HEK293 (cell line): ENCODE measurements around the gene TAP2.

Experiments
- CTCF ChIA-PET: fragments of 350-600 bp; formaldehyde crosslinking; extraction: SDS; loops from one replicate; lab custom pipeline; 2021; ENCODE audit warnings: antibody characterized with exemption; lab: Yijun Ruan, JAX
- POLR2A ChIA-PET: fragments of 300-600 bp; formaldehyde crosslinking; extraction: SDS; loops from one replicate; lab custom pipeline; 2020; ENCODE audit warnings: antibody characterized with exemption, inconsistent platforms; lab: Yijun Ruan, JAX
- H3K27ac ChIP-seq: fragments of 200-500 bp; sonication (Bioruptor generic); 2 replicates; pipeline ENCODE4 v1.5.1; 2014; ENCODE audit warnings: low read depth, low read length, control low read depth, inconsistent platforms; ENCODE audit errors: extremely low read depth
- H3K36me3 ChIP-seq, 2 experiments: fragments of 200-500 bp in 1 of 2; sonication (Bioruptor generic) in 1 of 2; 1 replicate in 1 of 2; 2 replicates in 1 of 2; pipeline ENCODE4 v1.5.1; 2014 to 2017; ENCODE audit warnings: inconsistent platforms in 2 of 2, low read length in 2 of 2; ENCODE audit not compliant: control insufficient read depth in 2 of 2, insufficient read depth in 1 of 2
- H3K4me1 ChIP-seq: fragments of 200-500 bp; sonication (Bioruptor generic); 2 replicates; pipeline ENCODE4 v1.5.1; 2014; ENCODE audit warnings: mild to moderate bottlenecking, low read length, inconsistent platforms; ENCODE audit not compliant: control insufficient read depth, insufficient read depth
- H3K4me3 ChIP-seq: 2 replicates; pipeline ENCODE4 v1.5.1; 2011; ENCODE audit warnings: low read depth, mild to moderate bottlenecking, control low read depth, low read length, moderate library complexity
- H3K9me3 ChIP-seq: fragments of 200-500 bp; sonication (Bioruptor generic); 2 replicates; pipeline ENCODE4 v1.5.1; 2014; ENCODE audit warnings: low read depth, low read length, inconsistent platforms; ENCODE audit not compliant: control insufficient read depth, insufficient read depth
- PRDM1 ChIP-seq: fragments of 450-650 bp; formaldehyde crosslinking; IDR thresholded peaks from 2 replicates; pipeline ENCODE4; 2016; ENCODE audit warnings: missing biosample characterization, missing genetic modification characterization
- SCRT2 ChIP-seq: fragments of 450-650 bp; formaldehyde crosslinking; IDR thresholded peaks from 2 replicates; pipeline ENCODE4 v1.5.1; 2016; ENCODE audit warnings: missing biosample characterization, missing genetic modification characterization
- YY2 ChIP-seq: fragments of 450-650 bp; formaldehyde crosslinking; IDR thresholded peaks from 2 replicates; pipeline ENCODE4 v1.5.1; 2016; ENCODE audit warnings: missing biosample characterization, missing genetic modification characterization
- ZBTB21 ChIP-seq: fragments of 450-650 bp; formaldehyde crosslinking; IDR thresholded peaks from 2 replicates; pipeline ENCODE4 v1.5.1; 2017; ENCODE audit warnings: missing biosample characterization, missing genetic modification characterization
- ZFHX2 ChIP-seq: fragments of 450-650 bp; formaldehyde crosslinking; conservative IDR thresholded peaks from 2 replicates; pipeline ENCODE4 v1.5.1; 2016; ENCODE audit warnings: missing biosample characterization, missing genetic modification characterization
- ZNF112 ChIP-seq: fragments of 450-650 bp; formaldehyde crosslinking; IDR thresholded peaks from 2 replicates; pipeline ENCODE4 v1.5.0; 2017; ENCODE audit warnings: missing biosample characterization, missing genetic modification characterization
- ZNF2 ChIP-seq: fragments of 450-650 bp; formaldehyde crosslinking; IDR thresholded peaks from 2 replicates; pipeline ENCODE4 v1.5.1; 2016; ENCODE audit warnings: missing biosample characterization, missing genetic modification characterization
- ZNF350 ChIP-seq: fragments of 450-650 bp; formaldehyde crosslinking; IDR thresholded peaks from 2 replicates; pipeline ENCODE4 v1.5.0; 2017; ENCODE audit warnings: missing biosample characterization, mild to moderate bottlenecking, missing genetic modification characterization
- ZNF391 ChIP-seq: fragments of 450-650 bp; formaldehyde crosslinking; IDR thresholded peaks from 2 replicates; pipeline ENCODE4 v1.5.1; 2016; ENCODE audit warnings: low read depth, missing biosample characterization, missing genetic modification characterization, borderline replicate concordance
- ZNF423 ChIP-seq: fragments of 450-650 bp; formaldehyde crosslinking; IDR thresholded peaks from 2 replicates; pipeline ENCODE4 v1.5.1; 2016; ENCODE audit warnings: missing biosample characterization, missing genetic modification characterization
- ZNF513 ChIP-seq: fragments of 450-650 bp; IDR thresholded peaks from 2 replicates; pipeline ENCODE4 v1.5.1; 2018; ENCODE audit warnings: missing biosample characterization, missing genetic modification characterization
- ZNF548 ChIP-seq: fragments of 450-650 bp; formaldehyde crosslinking; IDR thresholded peaks from 2 replicates; pipeline ENCODE4 v1.5.1; 2016; ENCODE audit warnings: missing biosample characterization, missing genetic modification characterization
- ZNF560 ChIP-seq: fragments of 450-650 bp; formaldehyde crosslinking; IDR thresholded peaks from 2 replicates; pipeline ENCODE4 v1.5.1; 2017; ENCODE audit warnings: missing biosample characterization, missing genetic modification characterization, borderline replicate concordance
- ZNF629 ChIP-seq: fragments of 450-650 bp; formaldehyde crosslinking; IDR thresholded peaks from 2 replicates; pipeline ENCODE4 v1.5.1; 2017; ENCODE audit warnings: missing biosample characterization, missing genetic modification characterization
- ZSCAN23 ChIP-seq: fragments of 450-650 bp; formaldehyde crosslinking; IDR thresholded peaks from 2 replicates; pipeline ENCODE4 v1.5.1; 2016; ENCODE audit warnings: missing biosample characterization, missing genetic modification characterization
- TF ChIP-seq, protein P1 (sequence below): fragments of 450-650 bp; formaldehyde crosslinking; IDR thresholded peaks from 2 replicates; pipeline ENCODE4 v1.5.1; 2016; ENCODE audit warnings: missing biosample characterization, missing genetic modification characterization, low read depth
- TF ChIP-seq, protein P2 (sequence below): fragments of 450-650 bp; formaldehyde crosslinking; IDR thresholded peaks from 2 replicates; pipeline ENCODE4 v1.5.1; 2016; ENCODE audit warnings: missing biosample characterization, missing genetic modification characterization
- TF ChIP-seq, protein P3 (sequence below): fragments of 450-650 bp; formaldehyde crosslinking; IDR thresholded peaks from 2 replicates; pipeline ENCODE4 v1.5.1; 2016; ENCODE audit warnings: missing biosample characterization, missing genetic modification characterization

TAP2 gene

GRCh38 chr6:32855467-32856174 is 17.1 kb upstream of the TAP2 start (continued):
- TF ChIP-seq ZNF513 (tag by site-specific recombination) (no peak), ZNF350 (tag by site-specific recombination) (no peak), ZNF560 (tag by site-specific recombination) (no peak), ZNF423 (tag by site-specific recombination) (no peak), SCRT2 (tag by site-specific recombination) (peak; percentile 37; the same call in 1 of the 2 replicates), ZFHX2 (tag by site-specific recombination) (no peak), ZBTB21 (tag by site-specific recombination) (no peak), ZNF629 (tag by site-specific recombination) (no peak), ZNF548 (tag by site-specific recombination) (no peak)
- TF ChIP-seq, protein P1, sequence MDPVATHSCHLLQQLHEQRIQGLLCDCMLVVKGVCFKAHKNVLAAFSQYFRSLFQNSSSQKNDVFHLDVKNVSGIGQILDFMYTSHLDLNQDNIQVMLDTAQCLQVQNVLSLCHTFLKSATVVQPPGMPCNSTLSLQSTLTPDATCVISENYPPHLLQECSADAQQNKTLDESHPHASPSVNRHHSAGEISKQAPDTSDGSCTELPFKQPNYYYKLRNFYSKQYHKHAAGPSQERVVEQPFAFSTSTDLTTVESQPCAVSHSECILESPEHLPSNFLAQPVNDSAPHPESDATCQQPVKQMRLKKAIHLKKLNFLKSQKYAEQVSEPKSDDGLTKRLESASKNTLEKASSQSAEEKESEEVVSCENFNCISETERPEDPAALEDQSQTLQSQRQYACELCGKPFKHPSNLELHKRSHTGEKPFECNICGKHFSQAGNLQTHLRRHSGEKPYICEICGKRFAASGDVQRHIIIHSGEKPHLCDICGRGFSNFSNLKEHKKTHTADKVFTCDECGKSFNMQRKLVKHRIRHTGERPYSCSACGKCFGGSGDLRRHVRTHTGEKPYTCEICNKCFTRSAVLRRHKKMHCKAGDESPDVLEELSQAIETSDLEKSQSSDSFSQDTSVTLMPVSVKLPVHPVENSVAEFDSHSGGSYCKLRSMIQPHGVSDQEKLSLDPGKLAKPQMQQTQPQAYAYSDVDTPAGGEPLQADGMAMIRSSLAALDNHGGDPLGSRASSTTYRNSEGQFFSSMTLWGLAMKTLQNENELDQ (tag by site-specific recombination), result no peak
- TF ChIP-seq, protein P2, sequence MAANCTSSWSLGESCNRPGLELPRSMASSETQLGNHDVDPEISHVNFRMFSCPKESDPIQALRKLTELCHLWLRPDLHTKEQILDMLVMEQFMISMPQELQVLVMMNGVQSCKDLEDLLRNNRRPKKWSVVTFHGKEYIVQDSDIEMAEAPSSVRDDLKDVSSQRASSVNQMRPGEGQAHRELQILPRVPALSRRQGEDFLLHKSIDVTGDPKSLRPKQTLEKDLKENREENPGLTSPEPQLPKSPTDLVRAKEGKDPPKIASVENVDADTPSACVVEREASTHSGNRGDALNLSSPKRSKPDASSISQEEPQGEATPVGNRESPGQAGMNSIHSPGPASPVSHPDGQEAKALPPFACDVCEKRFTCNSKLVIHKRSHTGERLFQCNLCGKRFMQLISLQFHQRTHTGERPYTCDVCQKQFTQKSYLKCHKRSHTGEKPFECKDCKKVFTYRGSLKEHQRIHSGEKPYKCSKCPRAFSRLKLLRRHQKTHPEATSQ (tag by site-specific recombination), result no peak

GRCh38 chr6:32854376-32855178 is 16.0 kb upstream of the TAP2 start:
- no peaks in the 10 kb centered on the region; the same call in 1 of the 2 replicates for H3K4me1 ChIP-seq
- peak overlapping the region; percentile 85 for H3K4me3 ChIP-seq
- H3K9me3 ChIP-seq, result no peaks in the 10 kb centered on the region
- H3K36me3 ChIP-seq, result peaks cover 0 to 19% of the 10 kb centered on the region in 2 experiments; a peak in 1 of 3 replicates
- ChIA-PET POLR2A (interaction anchor here (1.8 to 2.1 kb wide), 2 partner anchors 10 to 14 kb away, joined by 6 to 20 read pairs; partner anchors contain the start of gene PSMB8), CTCF (interaction anchor here (0.6 to 9.5 kb wide), 13 partner anchors 9 to 996 kb away, joined by 3 to 153 read pairs (median 6); partner anchors contain the start of genes PSMB8 and TAP2)
- TF ChIP-seq ZNF112 (tag by site-specific recombination), result no peak
- TF ChIP-seq ZSCAN23 (tag by site-specific recombination), result 0 out of 2 replicates have a peak, but pooled peaks have one; percentile 24
- no peak for TF ChIP-seq ZNF391 (tag by site-specific recombination)
- TF ChIP-seq, protein P3, sequence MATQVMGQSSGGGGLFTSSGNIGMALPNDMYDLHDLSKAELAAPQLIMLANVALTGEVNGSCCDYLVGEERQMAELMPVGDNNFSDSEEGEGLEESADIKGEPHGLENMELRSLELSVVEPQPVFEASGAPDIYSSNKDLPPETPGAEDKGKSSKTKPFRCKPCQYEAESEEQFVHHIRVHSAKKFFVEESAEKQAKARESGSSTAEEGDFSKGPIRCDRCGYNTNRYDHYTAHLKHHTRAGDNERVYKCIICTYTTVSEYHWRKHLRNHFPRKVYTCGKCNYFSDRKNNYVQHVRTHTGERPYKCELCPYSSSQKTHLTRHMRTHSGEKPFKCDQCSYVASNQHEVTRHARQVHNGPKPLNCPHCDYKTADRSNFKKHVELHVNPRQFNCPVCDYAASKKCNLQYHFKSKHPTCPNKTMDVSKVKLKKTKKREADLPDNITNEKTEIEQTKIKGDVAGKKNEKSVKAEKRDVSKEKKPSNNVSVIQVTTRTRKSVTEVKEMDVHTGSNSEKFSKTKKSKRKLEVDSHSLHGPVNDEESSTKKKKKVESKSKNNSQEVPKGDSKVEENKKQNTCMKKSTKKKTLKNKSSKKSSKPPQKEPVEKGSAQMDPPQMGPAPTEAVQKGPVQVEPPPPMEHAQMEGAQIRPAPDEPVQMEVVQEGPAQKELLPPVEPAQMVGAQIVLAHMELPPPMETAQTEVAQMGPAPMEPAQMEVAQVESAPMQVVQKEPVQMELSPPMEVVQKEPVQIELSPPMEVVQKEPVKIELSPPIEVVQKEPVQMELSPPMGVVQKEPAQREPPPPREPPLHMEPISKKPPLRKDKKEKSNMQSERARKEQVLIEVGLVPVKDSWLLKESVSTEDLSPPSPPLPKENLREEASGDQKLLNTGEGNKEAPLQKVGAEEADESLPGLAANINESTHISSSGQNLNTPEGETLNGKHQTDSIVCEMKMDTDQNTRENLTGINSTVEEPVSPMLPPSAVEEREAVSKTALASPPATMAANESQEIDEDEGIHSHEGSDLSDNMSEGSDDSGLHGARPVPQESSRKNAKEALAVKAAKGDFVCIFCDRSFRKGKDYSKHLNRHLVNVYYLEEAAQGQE (tag by site-specific recombination), result 0 out of 2 replicates have a peak, but pooled peaks have one; percentile 10
- TF ChIP-seq ZNF2, result 0 out of 2 replicates have a peak, but pooled peaks have one; percentile 5
- no peak for TF ChIP-seq PRDM1 (tag by site-specific recombination)
- TF ChIP-seq YY2 (tag by site-specific recombination), result no peak
- H3K27ac ChIP-seq, result no peak overlapping the region
